Measurements from ENCODE around the gene ST14. TPM values are rescaled to one million over a fixed set of nuclear protein-coding genes. Genes with fewer than 3 reads are reported as not detected.
A peak's percentile ranks its signal among the peaks of the same experiment; 100 is the strongest.

ST14 gene
- total RNA-seq, 1 experiment from 2014 or later: 33.9 TPM

DNA sequence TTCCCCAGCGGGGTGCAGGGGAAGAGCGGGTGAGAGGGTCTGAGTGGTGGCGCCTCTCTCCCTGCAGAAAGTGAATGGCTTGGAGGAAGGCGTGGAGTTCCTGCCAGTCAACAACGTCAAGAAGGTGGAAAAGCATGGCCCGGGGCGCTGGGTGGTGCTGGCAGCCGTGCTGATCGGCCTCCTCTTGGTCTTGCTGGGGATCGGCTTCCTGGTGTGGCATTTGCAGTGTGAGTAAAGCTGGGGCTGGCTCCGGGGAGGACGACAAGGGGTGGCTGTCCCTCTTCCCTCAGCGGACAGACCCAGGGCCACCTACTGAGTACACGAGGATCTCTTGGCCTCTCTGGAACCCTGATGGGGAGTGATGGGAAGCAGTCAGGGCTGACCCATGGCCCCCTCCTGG is 28.5 kb downstream of the ST14 start (continued):
- TF ChIP-seq ZNF281 (CRISPR knock-in tag; IDR thresholded peaks at IDR 0.05) (no peak), STAT6 (CRISPR knock-in tag; conservative IDR thresholded peaks at IDR 0.05; ENCODE audit: low read depth) (no peak), OVOL2 (CRISPR knock-in tag; IDR thresholded peaks at IDR 0.05; ENCODE audit: borderline replicate concordance) (no peak)

- no peak for DNase-seq (ENCODE audit: low spot score)
- no peaks in the 10 kb centered on the region for H3K9me3 Mint-ChIP-seq
- no peak for ATAC-seq
- no peaks in the 10 kb centered on the region for H3K36me3 Mint-ChIP-seq
- no peaks in the 10 kb centered on the region for H3K27me3 Mint-ChIP-seq (ENCODE audit: low read depth)
- POLR2A ChIA-PET: no interaction called here
- no peak overlapping the region for H3K4me3 Mint-ChIP-seq
- TF ChIP-seq TEAD4 (CRISPR knock-in tag; IDR thresholded peaks at IDR 0.05): no peak
- TF ChIP-seq, protein P1, sequence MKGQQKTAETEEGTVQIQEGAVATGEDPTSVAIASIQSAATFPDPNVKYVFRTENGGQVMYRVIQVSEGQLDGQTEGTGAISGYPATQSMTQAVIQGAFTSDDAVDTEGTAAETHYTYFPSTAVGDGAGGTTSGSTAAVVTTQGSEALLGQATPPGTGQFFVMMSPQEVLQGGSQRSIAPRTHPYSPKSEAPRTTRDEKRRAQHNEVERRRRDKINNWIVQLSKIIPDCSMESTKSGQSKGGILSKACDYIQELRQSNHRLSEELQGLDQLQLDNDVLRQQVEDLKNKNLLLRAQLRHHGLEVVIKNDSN (CRISPR knock-in tag; IDR thresholded peaks at IDR 0.05): no peak
- no peak for TF ChIP-seq AR (CRISPR knock-in tag; IDR thresholded peaks at IDR 0.05)
- no peak for TF ChIP-seq ZBTB21 (CRISPR knock-in tag; IDR thresholded peaks at IDR 0.05; ENCODE audit: borderline replicate concordance)
- no peak for TF ChIP-seq ERG (CRISPR knock-in tag; IDR thresholded peaks at IDR 0.05)
- no peak for TF ChIP-seq FOXP1 (CRISPR knock-in tag; IDR thresholded peaks at IDR 0.05; ENCODE audit: borderline replicate concordance)
- H3K4me1 Mint-ChIP-seq: peaks cover 4% of the 10 kb centered on the region
- CTCF ChIA-PET: interaction anchor here (0.9 to 1.4 kb wide), 2 partner anchors 24 to 43 kb away, joined by 3 to 5 read pairs; no protein-coding TSS in a partner anchor
- no peak overlapping the region; the same call in 1 of the 2 replicates for H3K27ac Mint-ChIP-seq
These were observed 29.2 kb downstream of the ST14 start for GRCh38 chr11:130188585-130189347.

- DNase-seq (ENCODE audit: low spot score) (peak; percentile 39), ATAC-seq (peak; percentile 87)
- no peak overlapping the region for H3K4me3 Mint-ChIP-seq
- H3K27me3 Mint-ChIP-seq (ENCODE audit: low read depth): no peaks in the 10 kb centered on the region
- no peaks in the 10 kb centered on the region for H3K4me1 Mint-ChIP-seq
- H3K36me3 Mint-ChIP-seq: no peaks in the 10 kb centered on the region
- H3K9me3 Mint-ChIP-seq: no peaks in the 10 kb centered on the region
- TF ChIP-seq SP1 (CRISPR knock-in tag; conservative IDR thresholded peaks at IDR 0.05) (no peak), ZNF532 (CRISPR knock-in tag; IDR thresholded peaks at IDR 0.05; ENCODE audit: borderline replicate concordance) (no peak), NR3C1 (CRISPR knock-in tag; conservative IDR thresholded peaks at IDR 0.05; ENCODE audit: low read depth) (no peak)
- ChIA-PET POLR2A (no interaction called here), CTCF (interaction anchor here (0.9 to 1.4 kb wide), 2 partner anchors 23 to 43 kb away, joined by 3 to 5 read pairs; no protein-coding TSS in a partner anchor)
- H3K27ac Mint-ChIP-seq: no peak overlapping the region
These were observed 30.1 kb downstream of the ST14 start for GRCh38 chr11:130189492-130190210.
